HUES64 (cell line): Measurements from ENCODE around the gene GPR183.

ENCODE experiments used
- H3K27ac ChIP-seq: 2 replicates; pipeline ENCODE4 v1.7.0; 2013; ENCODE audit warnings: low read depth, low read length, inconsistent platforms
- H3K27me3 ChIP-seq: 2 replicates; pipeline ENCODE4 v1.6.1; 2013; ENCODE audit warnings: mild to moderate bottlenecking, low read length; ENCODE audit not compliant: insufficient read depth
- H3K36me3 ChIP-seq: 2 replicates; pipeline ENCODE4 v1.6.1; 2013; ENCODE audit warnings: mild to moderate bottlenecking, low read length; ENCODE audit not compliant: insufficient read depth
- H3K4me1 ChIP-seq: 2 replicates; pipeline ENCODE4 v1.6.1; 2013; ENCODE audit warnings: mild to moderate bottlenecking, low read length, moderate library complexity; ENCODE audit not compliant: insufficient read depth
- H3K4me3 ChIP-seq: 2 replicates; pipeline ENCODE4 v1.5.1; 2013; ENCODE audit warnings: mild to moderate bottlenecking, low read length, moderate library complexity
- H3K9ac ChIP-seq: 2 replicates; pipeline ENCODE4 v1.6.1; 2013; ENCODE audit warnings: mild to moderate bottlenecking, low read depth, low read length
- H3K9me3 ChIP-seq: 2 replicates; pipeline ENCODE4 v1.6.1; 2013; ENCODE audit warnings: low read depth, low read length; ENCODE audit not compliant: insufficient read depth
- WGBS: fragments of 150-250, 120-280 bp; methylation state at CpG from one replicate; pipeline ENCODE4 v1.1.7; 2013; ENCODE audit warnings: missing lambda C conversion rate; 5-methylcytosine and 5-hydroxymethylcytosine counted together

Gene GPR183

DNA sequence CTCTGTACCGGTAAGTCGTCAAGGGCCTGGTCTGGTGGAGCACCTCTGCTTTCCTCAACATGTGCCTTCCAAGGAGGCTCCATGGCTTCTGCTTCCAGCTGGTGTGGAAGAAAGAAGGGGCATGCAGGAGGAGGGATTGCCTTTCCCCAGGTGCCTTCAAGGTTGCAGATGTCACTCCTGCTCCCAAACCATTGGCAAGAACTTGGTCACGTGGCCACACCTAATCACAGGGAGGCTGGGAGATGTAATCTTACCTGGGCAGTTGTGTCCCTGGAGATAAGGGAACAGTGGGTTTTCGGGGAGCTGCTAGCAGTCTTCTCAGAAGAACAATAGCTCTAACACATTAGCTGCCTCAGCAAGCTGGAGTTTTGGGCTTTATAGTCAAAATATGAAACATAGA, 39.3 kb downstream of the GPR183 start:
- Histone ChIP-seq H3K27ac (no peak overlapping the region), H3K9ac (no peak overlapping the region), H3K4me1 (no peaks in the 10 kb centered on the region), H3K4me3 (no peak overlapping the region), H3K9me3 (0 out of 2 replicates have a peak, but pooled peaks cover 3% of the 10 kb centered on the region), H3K36me3 (peaks cover 8% of the 10 kb centered on the region; the same call in 1 of the 2 replicates), H3K27me3 (no peaks in the 10 kb centered on the region)
- WGBS = 94% methylated on average over 4 of the region's 4 CpGs

DNA sequence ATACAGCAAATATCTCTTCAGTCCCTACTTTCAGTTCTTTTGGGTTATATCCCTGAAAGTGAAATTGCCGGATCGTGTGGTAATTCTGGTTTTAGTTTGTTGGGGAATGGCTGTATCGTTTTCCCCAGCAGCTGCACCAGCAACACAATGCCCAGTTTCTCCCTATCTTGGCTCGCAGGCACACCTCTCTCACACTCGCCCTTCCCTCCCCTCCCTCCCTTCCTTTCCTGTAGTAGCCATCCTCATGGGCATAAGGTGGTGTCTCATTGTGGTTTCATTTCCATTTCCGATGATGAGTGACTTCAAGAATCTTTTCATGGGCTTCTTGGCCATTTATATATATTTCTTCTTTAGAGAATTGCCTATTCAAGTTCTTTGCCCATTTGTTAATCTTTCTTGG, 40.4 kb downstream of the GPR183 start:
- Histone ChIP-seq H3K4me1 (no peaks in the 10 kb centered on the region), H3K4me3 (no peak overlapping the region), H3K36me3 (peaks cover 8% of the 10 kb centered on the region; the same call in 1 of the 2 replicates), H3K27ac (no peak overlapping the region), H3K9me3 (no peaks in the 10 kb centered on the region), H3K27me3 (no peaks in the 10 kb centered on the region), H3K9ac (no peak overlapping the region)
- 79% methylated on average over 5 of the region's 6 CpGs for WGBS

DNA sequence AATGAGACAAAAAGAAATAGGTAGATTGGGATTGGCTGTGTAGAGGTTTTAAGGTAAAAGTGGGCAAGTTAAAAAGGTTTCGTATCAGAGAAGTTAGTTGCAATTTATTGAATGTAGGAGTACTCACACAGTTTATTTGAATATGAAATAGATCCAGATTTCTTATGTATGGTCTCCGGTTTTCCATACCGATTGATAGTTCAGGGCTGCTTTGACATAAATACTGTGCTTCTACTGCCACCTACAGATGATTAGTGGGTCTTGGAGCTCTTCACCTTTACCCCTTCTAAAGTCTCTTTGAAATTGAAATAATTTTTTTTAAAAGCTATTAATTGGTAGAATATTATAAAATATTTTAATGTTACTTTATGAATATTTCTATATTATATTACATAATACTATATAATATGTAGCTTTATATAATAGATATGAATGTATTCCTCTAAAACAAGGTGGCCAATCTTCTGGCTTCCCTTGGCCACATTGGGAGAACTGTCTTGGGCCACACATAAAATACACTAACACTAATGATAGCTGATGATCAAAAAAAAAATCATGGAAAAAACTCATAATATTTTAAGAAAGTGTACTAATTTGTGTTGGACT, 41.3 kb downstream of the GPR183 start:
- Histone ChIP-seq H3K4me1 (no peaks in the 10 kb centered on the region), H3K9me3 (no peaks in the 10 kb centered on the region), H3K27ac (no peak overlapping the region), H3K9ac (no peak overlapping the region), H3K36me3 (peaks cover 13% of the 10 kb centered on the region), H3K27me3 (no peaks in the 10 kb centered on the region), H3K4me3 (no peak overlapping the region)
- 67% methylated on average over 3 of the region's 3 CpGs for whole genome bisulfite sequencing

DNA sequence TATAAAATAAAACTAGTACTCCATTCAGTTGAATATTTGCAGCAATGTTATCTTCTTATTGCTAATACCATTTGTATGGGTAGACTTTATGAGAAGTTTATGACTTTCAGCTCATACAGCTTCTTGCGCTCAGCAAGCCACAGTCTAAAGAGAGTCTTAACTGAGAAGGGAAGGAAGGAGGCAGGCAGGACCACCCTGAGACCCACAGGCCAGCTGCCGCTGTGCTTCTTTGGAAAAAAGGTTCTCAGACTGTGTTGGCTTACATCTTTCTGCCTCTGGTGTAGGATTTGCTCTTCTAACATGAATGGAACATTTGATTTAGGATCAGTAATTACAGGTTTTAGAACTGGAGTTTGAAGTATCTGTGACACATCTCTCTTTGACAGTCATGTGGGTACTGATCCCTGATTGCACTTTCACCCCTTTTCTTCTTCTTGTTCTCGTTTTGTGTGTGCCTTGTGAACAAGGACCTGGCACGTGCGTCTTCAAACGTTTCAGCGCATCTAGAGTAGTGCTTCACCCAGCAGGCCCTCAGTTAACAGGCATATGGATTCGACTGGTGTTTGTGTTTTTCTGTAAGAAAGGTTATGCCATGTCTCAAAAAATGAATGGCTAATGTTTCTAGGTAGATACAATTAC, 41.9 kb downstream of the GPR183 start:
- Histone ChIP-seq H3K4me1 (no peaks in the 10 kb centered on the region), H3K9me3 (no peaks in the 10 kb centered on the region), H3K27ac (no peak overlapping the region), H3K4me3 (no peak overlapping the region), H3K36me3 (peaks cover 13% of the 10 kb centered on the region), H3K9ac (no peak overlapping the region), H3K27me3 (no peaks in the 10 kb centered on the region)
- WGBS = 88% methylated on average over 8 of the region's 8 CpGs

DNA sequence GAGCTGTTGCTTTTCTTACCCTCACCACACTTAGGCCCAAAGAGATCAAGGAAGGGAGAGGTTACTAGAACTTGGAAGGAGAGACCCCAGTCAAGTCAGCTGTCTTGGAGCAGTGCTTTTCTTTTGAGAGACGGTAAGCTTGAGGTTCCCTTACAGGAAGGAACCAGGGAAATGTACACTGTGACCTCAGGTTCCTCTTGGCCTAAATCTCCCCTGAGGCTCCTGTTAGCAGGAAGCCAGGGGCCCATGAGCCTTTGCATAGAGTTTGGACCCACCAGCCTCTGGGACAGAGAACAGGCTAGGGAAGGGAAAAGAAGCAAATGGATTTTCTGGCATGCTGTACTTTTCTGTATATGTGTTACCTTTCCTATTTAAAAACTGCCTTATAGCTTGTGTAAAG, 43.1 kb downstream of the GPR183 start:
- H3K36me3 ChIP-seq = peaks cover 20% of the 10 kb centered on the region
- H3K4me3 ChIP-seq = no peak overlapping the region
- H3K9me3 ChIP-seq = no peaks in the 10 kb centered on the region
- WGBS = 39% methylated on average over 1 of the region's 1 CpG
- H3K27me3 ChIP-seq = no peaks in the 10 kb centered on the region
- H3K4me1 ChIP-seq = no peaks in the 10 kb centered on the region
- no peak overlapping the region for H3K27ac ChIP-seq
- H3K9ac ChIP-seq = no peak overlapping the region

DNA sequence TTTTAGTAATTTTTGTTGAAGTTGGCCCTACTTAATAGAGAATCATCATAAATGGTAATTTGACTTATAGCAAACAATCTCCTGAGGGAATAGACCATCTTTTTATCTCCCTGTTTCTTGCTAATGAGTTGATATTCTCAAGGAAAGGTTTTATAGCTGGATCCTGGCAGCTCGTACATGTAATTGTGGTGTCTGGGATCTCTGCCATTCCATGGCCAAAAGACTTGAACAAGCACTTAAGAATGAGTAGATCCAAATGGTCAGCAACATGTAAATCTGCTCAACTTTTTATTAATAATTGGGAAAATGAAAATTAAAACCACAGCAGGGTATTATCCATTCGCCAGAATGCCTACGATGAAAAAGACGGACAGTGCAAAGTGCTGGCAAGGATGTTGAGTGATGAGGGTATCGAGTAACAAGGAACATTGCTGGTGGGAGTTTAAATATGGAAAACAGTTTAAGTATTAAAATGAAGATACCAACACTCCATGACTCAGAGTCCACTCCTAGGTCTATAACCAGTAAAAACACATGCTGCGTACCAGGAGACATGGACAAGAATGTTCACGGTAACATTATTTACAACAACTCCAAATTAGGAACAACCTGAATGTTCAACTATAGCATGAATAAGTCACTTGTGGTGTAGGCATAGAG, 43.9 kb downstream of the GPR183 start:
- Histone ChIP-seq H3K36me3 (peaks cover 20% of the 10 kb centered on the region), H3K9me3 (no peaks in the 10 kb centered on the region), H3K9ac (no peak overlapping the region), H3K4me3 (no peak overlapping the region), H3K4me1 (no peaks in the 10 kb centered on the region), H3K27me3 (no peaks in the 10 kb centered on the region), H3K27ac (no peak overlapping the region)
- WGBS = 98% methylated on average over 7 of the region's 7 CpGs

DNA sequence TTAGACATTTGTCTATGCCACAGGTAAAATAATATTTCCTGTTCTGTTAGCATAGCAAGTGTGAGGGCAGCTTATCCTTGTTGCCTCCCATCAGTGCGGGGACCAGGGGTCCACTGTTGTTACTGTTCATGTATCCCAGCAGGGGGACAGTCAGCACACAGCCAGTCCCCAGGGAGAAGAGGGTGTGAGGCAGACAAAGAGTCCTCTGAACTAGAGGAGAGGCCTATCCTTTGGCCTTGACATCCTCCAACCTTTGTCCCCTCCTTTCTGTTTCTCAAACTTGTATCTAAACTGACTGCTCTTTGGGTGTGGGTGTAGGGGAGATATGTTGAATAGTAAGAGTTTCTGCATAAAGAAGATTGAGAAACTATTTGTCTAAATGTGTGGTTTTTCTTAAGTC, 46.1 kb downstream of the GPR183 start:
- H3K27ac ChIP-seq = no peak overlapping the region
- WGBS = 86% methylated on average over 1 of the region's 1 CpG
- no peaks in the 10 kb centered on the region for H3K4me1 ChIP-seq

DNA sequence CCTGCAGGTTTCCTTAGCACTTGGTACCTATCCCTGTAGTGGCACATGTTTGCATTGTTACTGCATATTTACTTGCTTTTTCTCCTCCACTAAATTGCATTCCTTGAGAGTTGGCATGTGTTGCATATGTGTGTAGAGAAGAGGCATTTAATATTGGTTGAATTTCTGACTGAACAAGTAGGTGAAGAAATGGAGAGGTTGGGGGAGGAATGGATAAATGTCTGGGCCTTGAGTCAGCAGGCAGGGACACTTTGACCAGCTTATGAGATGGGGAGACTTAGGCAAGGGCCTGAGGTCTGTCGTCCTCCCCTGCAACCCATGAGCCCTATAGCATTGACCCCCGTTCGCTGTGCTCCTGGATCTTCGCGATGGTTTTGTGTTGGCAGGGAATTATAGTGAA, 47.0 kb downstream of the GPR183 start:
- no peak overlapping the region for H3K9ac ChIP-seq
- no peaks in the 10 kb centered on the region for H3K4me1 ChIP-seq
- no peak overlapping the region for H3K27ac ChIP-seq
- H3K9me3 ChIP-seq = no peaks in the 10 kb centered on the region
- WGBS = 98% methylated on average over 5 of the region's 5 CpGs
- H3K27me3 ChIP-seq = no peaks in the 10 kb centered on the region
- H3K36me3 ChIP-seq = peaks cover 27% of the 10 kb centered on the region
- no peak overlapping the region for H3K4me3 ChIP-seq

More for the DNA sequence above, 46.1 kb downstream of the GPR183 start:
- Histone ChIP-seq H3K9me3 (no peaks in the 10 kb centered on the region), H3K27me3 (no peaks in the 10 kb centered on the region), H3K36me3 (peaks cover 18% of the 10 kb centered on the region), H3K4me3 (no peak overlapping the region), H3K9ac (no peak overlapping the region)

DNA sequence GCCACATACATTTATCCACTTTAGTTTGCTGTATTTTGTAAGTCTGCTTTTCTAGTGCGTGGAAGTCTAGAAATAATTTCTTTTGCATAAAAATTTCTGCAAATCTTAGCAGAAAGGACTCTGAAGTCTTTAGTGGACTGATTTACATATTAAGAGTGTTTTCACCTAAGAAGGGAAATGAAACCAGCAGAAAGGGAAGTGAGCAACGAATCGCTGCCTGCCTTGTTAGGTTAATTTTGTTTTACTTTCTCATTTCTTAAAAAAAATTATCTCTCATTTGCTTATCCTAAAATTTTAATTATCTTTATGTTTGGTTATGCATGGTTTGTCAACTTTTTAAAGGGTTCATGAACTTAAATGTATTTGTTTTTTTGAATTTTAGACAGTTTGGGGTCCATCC, 48.3 kb downstream of the GPR183 start:
- Histone ChIP-seq H3K27ac (no peak overlapping the region), H3K36me3 (peaks cover 34% of the 10 kb centered on the region), H3K9me3 (no peaks in the 10 kb centered on the region), H3K9ac (no peak overlapping the region), H3K4me3 (no peak overlapping the region), H3K4me1 (no peaks in the 10 kb centered on the region), H3K27me3 (no peaks in the 10 kb centered on the region)
- WGBS = 91% methylated on average over 1 of the region's 3 CpGs

DNA sequence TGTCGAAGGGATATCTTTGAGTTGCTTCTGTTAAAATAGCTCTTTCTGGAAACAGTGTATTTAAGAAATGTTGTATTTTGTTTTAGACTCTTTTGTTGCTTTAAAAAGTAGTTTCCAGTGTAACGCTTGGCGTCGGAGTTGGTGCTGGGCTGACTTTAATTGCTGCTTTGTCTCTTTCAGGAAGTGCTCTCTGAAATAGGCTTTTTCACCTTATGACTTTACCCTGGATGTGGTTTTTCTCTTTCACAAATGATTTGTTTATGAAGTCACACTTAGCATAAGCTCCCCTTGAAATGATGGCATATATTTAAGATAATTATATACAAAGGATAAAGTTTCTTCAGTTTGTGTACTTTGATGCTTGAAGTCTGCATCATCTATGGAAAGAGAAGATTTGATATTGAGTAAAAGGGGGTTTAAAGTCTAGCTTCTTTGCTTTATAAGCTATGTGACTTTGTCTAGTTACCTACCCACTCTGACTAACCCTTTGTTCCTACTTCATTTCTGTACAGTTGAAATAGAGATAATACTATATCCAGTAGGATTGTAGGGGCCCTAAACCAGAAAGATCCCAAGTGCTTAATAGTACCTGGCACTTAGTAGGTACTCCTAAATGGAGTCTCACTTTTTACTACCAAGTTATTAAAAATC, 48.9 kb downstream of the GPR183 start, which contains the start of gene GPR18:
Gene GPR18, minus strand, starts transcription at position 170 of the 651 bp plus-strand sequence. CDS start 2,507 bp downstream, outside the sequence.
- Histone ChIP-seq H3K27ac (no peak within 1 kb of the TSS), H3K9me3 (no peaks in the 10 kb centered on the region), H3K9ac (no peak within 1 kb of the TSS), H3K4me3 (no peak within 1 kb of the TSS), H3K4me1 (no peaks in the 10 kb centered on the region), H3K36me3 (peaks cover 30% of the 10 kb centered on the region), H3K27me3 (no peaks in the 10 kb centered on the region)
- 96% methylated on average over 4 of the region's 4 CpGs for WGBS

DNA sequence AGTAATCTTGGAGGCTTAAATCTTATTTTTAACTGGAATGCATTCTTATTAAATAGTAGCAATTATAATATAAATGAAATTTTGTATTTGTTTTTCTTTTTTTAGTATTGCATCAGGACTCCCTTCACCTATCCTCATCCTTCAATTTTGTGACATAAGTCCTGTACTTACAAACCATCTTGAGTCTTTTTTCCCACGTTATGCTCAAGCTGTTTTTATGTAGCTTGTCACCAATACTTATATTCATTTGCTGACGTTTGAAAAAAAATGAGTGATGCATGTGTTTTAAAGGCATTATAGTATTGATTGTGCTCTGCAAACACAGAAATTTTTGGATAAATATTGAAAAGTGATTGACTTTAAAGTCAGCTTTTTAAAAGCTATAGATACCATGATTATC, 49.9 kb downstream of the GPR183 start:
- Histone ChIP-seq H3K4me1 (no peaks in the 10 kb centered on the region), H3K9me3 (no peaks in the 10 kb centered on the region), H3K27ac (no peak overlapping the region), H3K27me3 (no peaks in the 10 kb centered on the region), H3K4me3 (no peak overlapping the region), H3K9ac (no peak overlapping the region), H3K36me3 (peaks cover 30% of the 10 kb centered on the region)
- WGBS = 90% methylated on average over 2 of the region's 2 CpGs
